GM19351 (cell line): ENCODE measurements around the gene PPM1L.
A peak's percentile ranks its signal among the peaks of the same experiment; 100 is the strongest.

ENCODE experiments used
- ATAC-seq: cut with Tn5 transposase; IDR thresholded peaks from one replicate; pipeline ENCODE4 v1.9.1; 2021; ENCODE audit warnings: mild to moderate bottlenecking, moderate library complexity; ENCODE audit not compliant: unreplicated experiment

The PPM1L gene

DNA sequence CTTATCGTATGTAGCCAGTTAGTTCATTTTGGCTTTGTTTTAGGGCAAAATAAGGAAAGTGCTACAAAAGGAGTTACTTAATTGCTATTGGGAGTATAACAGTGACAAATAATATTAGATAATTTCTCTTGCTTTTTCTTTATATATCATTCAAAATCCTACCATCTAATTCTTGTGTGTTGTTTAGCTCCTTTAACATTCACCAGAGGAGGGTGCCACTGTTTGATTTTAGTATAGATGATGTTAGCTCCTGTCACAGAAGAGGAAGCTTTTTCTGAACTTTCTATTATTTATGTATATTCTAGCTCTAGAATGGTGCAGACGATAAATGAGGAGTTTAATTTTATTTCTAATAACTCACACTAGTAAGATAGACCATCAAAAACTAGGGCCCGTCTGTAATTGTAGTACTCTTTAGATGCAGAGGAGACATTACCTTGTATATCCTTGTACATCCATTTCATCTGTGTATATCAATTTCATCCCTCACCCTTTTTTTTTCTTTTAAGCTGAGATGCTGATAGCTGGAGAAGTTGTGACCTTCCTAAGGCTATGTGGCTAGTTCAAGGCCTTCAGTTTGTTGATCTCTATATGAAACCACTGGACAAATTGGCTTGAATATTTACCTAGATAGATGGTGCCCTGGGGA, 3.0 kb downstream of the PPM1L start:
- ATAC-seq, result no peak

DNA sequence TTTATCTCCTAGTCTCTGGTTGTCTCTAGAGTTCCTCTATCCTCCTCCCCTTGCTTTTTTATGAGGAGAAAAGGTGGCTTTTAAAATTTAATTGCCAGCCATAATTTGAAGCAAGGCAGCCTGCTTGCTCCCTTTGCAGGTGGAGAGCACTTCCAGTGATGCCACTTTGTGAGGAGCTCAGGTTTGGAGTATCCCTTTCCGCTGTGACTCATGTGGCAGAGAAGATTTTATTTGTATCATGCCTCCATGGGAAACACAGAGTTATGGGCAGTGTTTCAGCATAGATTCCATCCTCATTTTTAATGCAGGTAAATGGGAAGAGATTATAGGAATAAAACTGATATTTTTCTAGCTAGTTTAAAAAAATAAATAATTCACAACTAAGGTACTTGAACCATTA, 7.0 kb downstream of the PPM1L start:
- ATAC-seq, result no peak

DNA sequence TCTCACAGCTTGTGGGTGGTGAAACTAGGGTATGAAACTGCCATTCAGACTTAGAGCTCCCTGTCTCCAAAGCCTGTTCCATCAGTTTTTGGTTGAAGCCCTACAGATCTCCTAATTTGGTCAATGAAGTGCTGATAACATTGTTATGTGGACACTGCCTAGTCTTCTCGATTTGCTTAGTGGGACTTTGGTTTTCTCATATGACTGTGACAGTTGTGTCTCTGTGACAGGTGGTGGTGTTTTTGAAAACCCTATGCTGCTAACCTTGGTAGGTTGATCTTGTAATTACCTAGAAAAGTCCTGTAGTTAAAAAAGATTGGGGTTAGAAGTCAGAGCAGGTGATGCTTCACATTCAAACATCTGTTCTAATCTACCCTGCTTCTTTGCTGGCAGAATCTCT, 9.2 kb downstream of the PPM1L start:
- ATAC-seq, result no peak

DNA sequence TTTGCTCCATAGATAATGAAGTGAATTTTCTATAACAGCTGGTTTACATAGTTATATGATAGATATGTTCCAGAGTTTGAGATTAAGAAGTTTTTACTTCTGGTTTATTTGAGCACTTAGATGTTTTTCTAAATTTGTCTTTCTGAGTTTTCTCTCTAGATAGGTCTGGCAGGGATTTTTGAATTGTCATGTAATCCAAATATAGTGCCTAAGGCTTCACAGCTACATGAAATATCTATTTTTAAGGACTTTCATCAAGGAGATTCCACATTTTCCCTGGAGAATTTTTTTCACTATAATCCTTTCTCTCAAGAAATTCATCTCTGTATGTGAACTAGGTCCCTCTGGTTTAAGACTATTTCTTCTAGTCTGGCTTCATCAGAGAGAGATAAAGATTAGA, 12.0 kb downstream of the PPM1L start:
- ATAC-seq, result no peak

DNA sequence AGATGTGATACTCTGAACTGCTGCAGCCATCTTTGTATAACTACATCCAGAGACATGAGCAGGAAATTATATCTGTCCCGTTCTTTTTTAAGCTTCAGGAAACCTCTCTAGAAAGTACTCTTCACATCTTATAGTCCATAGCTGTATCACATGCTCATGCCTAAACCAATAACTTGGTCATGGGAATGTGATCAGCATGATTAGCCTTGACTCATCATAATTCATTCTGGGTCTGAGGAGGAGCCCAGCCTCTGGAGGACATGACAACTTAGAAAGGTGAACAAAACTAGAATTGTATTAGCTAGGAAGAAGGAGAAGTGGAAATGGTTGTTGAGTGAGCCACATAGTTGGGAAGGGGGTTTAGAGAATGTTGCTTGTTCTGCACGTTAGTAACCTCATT, 12.9 kb downstream of the PPM1L start:
- ATAC-seq, result no peak

DNA sequence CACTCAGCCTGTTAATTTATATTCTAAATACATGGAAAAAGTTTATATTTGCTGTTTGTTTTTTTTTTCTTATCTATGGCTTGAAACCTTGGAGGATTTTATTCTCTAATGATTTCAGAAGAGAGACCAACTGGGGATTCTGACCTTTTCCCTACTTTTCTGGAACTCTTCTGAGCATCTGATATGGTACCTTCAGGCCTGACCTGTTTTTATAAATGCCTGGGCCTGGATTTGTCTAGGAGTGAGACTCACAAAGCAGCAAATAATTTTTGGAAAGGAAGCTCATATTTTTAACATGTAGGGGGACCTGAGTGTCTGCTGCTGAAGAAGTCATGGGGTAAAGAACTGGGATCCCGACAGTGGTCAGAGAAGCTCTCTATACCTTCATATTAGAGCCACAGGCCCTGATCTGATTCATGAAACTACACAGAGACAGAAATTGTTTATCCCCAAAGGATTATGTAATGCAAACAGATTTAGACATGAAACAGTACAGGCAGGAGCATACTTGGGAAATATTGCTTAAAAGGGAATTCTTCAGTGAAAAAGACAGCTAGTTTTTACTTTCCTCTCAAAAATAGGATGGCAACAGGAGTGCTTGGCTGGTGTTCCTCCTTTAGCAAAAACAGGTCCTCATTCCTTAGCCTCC, 15.9 kb downstream of the PPM1L start:
- ATAC-seq, result no peak

DNA sequence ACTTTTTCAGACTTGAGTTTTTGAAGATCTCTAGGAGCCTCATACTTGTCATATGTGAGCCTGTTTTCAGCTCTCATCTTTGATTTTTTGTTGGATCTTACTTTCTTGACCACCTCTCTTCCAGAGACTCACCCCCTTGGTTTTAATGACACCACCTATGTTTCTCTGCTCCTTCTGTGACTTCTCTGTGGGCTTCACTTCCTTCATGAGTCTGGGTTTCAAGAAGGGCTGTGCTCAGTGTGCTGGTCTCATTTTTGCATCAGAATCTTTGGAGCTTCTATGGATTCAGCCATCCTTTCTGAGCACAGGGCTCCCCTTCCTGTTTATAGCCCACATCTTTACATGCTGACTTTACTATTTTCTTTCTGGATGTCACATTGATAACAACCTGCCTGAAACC, 17.7 kb downstream of the PPM1L start:
- no peak for ATAC-seq

DNA sequence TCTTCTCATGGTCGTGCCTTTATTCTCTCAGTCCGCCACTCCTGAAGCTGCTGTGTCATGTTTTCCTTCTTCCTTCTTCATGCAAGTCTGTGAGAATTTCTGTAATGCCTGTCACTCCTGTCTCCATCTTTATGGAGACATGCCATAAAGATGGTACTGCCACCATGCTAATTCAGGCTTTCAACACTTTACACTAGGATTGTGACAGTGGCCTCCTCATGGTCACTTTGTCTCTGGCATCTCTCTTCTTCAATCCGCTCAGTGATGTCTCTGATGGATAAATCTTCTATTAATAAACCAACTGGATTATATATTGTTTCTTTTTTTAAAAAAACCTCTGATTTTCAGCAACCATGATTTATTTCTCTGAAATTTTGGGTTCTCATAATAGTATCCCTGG, 18.1 kb downstream of the PPM1L start:
- no peak for ATAC-seq

DNA sequence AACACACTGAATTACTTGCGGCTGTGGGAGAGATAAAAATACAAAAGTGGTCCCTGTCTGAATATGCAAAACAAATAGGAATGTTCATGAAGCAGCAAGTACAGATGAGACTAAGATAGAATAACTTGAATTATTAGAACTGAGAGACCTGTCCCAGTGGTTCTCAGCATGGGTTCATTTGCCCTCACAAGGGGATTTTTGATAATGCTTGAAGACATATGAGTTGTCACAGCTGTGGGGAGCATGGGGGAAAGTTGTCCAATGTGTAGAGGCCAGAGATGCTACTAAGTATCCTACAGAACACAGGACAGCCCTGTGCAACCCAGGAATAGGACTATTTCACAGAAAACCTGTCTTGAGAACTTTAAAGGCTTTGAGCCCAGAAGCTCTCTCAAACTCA, 22.4 kb downstream of the PPM1L start:
- ATAC-seq, result no peak

DNA sequence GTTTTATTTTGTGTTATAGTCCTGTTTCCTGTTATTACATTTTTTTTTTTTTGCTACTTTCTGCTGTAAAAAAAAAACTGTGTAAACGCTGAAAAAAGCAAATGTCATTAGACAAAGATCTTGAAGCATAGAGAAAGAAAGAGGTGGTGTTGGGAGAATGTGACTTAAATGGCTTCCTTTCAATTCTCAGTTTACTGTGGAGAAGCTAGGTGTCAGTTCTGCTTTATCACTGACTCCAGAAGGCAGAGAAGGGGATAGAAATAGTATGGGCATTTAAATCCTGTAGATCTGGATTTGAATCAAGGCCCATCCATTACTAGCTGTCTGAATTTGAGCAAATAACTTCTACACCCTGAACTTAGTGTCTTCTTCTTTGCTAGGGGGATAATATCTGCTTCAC, 23.0 kb downstream of the PPM1L start:
- ATAC-seq, result no peak

DNA sequence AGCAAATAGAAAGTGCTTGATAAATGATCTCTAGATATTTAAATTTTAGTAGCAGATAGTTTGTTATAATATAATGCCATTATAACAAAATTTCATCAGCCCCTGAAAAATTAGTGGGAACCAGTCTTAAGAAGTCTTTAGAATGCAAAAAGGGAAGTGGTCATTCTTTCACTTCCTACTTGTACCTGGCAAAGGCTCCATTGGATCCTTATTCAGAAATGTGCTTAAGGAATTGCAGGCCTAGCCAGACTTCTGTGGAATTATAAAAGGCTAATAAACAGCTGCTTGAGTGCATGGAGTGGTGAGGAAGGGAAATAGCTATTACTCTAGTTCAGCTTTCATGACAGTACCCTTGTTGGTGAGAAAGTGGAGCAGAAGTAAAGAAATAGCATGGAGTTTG, 24.2 kb downstream of the PPM1L start:
- ATAC-seq, result no peak

DNA sequence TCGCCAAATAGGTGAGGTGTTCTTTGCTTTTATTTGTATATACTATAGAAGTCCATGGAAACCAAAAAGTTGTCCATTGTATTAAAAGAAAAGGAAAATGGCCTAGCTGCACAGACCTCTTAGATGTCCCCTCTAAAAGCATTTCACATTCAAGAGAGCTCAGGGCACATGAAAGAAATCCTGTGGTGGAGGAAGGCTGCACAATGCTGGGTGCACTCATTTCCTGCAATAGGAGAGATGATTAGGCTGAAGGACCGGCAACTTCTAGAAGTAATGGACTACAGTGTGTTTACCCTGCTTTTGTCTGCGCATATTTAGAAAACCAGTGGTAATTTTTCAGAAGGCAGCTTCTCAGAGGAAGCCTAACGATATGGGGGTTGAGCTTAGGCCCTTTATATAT, 25.4 kb downstream of the PPM1L start:
- ATAC-seq, result no peak

DNA sequence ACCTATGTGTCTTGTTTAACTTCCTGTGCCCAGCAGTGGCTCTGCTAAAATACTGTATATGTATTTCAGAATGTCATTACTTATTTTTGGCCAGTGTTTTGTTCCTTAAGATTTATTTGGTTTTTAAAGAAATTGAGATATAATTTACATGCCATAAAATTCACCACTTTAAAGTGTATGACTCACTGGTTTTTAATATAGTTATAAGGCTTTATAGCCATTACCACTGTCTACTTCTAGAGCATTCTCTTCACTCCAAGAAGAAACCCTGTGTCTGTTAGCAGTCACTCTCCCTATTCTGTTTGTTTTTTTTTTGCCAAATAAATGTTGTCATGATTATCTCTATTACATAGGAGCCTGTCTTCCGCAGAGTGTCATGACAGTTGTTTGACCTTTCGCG, 25.8 kb downstream of the PPM1L start:
- ATAC-seq, result no peak

DNA sequence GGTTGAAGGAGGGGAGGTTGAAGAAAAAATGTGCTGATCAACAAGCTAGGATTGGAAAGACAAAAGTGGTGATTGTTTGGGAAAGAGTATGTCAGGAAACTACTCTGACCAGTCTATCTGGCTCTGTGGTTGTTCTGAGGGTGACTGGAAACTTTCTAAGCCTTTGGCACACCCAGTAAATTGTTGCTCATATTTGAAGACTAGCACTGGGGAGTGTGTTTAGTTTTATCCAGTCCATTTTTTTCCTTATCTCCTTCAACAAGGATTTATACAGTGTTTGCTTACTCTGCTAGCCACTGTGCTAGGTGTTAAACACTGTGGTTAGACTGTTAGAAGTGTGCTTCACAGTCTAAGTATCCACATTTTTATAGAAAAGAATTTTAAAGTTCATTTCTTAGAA, 28.8 kb downstream of the PPM1L start:
- ATAC-seq, result no peak

DNA sequence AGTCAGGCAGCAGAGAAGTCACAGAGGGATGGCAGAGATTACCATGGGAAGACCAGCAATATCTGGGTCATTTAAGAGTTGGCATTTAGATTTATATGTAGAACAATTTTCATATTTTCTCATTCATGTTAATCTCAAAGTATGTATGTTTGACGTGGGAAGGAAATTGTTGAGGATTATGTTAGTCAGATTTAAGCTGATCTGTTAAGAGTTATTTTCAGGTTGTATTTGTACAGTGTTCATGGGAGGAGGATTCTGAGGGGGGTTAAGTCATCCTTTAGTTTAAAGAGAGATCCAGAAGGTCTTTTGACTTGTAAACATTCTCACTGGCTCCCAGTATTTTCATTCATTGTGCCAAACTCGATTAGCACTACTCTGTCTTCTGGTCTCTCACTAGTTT, 34.7 kb downstream of the PPM1L start:
- ATAC-seq, result no peak

DNA sequence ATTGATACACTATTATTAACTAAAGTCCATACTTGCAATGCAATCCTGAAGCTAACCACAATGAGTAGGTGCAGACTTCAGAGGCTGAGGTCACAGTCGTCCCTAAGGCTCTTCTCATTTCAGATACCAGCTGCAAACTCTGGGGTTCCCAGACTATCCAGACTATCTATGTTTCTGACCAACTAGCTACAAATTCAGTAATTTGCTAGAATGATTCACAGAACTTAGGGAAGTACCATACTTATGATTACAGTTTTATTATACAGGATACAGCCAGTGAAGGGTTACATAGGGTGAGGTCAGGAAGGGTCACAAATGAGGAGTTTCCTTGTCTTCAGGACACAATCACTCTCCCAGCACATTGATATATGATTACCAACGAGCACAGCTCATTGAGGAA, 36.5 kb downstream of the PPM1L start:
- ATAC-seq, result no peak

DNA sequence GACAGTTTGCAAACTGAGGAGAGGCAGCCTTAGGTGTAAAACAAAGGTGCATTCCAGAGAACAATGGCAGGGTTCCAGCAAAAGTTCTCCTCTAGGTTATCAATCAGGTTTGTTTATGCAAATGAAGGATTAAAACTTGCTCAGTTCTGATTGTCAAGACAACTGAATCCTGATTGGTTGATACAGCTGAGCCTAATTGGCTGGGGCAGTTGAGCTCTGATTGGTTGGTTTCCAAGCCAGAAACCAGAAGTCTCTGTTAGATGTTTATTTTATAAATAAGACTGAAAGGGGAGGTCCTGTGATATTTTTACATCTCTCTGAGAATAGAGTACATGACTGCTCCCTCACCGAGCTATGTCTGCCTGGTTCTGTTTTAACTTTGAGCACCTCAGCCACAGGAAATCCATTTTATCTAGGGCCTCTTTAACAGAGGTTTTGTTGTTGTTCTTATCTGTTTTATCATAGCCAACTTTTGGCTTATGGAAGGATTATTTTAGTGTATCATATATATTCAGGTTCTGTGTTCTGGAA, 37.8 kb downstream of the PPM1L start:
- no peak for ATAC-seq

DNA sequence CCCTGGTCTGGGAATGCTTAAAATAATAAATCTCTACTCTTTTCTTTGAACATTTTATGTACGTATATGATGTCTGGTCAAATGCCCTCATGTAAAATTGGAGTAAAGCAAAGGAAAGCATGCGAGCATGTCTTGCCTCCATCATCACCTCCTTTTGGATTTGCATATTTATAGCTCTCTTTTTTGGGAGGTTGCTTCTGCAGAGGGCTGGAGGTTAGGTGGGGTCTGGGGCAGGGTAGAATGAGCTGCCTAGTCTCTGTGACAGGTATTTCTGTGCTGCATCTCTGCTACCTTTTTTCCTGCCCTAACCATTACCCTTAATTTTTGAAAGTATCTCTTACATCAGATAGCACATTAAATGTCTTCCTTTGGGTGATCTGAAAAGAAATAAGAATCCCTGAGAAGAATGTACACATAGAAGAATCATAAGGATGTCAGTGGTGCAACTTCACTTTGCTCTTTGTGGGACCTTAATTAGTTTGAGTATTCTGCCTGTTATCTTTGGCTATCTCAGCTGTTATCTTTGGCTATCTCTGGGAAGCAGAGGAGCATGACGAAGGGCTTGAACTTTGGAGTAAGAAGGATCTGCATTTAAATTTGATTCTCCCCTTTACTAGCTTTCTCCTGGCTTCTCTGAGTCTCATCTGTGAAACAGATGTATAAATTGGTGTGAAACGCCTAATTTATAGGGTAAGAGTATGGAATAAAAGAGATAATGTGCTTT, 40.2 kb downstream of the PPM1L start:
- no peak for ATAC-seq

DNA sequence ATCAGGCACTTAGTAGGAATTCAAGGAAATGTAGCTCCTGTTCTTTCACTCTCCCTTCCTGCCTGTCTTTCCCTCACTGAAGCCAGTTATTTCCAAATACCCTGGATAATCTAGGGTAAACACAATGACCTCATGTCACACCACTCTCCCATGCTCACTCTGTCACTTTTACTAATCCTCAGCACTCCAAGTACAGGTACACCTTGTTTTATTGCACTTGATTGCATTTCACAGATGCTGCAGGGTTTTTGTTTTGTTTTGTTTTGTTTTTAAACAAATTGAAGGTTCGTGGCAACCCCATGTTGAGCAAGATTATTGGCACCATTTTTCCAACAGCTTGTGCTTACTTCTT, 40.8 kb downstream of the PPM1L start:
- no peak for ATAC-seq

DNA sequence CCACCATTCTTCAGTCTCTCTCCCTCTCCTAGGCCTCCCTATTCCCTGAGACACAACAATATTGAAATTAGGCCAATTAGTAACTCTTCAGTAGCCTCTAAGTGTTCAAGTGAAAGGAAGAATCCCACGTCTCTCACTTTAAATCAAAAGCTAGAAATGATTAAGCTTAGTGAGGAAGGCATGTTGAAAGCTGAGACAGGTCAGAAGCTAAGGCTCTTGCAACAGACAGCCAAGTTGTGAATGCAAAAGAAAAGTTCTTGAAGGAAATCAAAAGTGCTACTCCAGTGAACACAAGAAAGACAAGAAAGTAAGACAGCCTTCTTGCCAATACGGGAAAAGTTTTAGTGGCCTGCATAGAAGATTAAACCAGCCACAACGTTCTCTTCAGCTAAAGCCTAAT, 41.3 kb downstream of the PPM1L start:
- no peak for ATAC-seq

DNA sequence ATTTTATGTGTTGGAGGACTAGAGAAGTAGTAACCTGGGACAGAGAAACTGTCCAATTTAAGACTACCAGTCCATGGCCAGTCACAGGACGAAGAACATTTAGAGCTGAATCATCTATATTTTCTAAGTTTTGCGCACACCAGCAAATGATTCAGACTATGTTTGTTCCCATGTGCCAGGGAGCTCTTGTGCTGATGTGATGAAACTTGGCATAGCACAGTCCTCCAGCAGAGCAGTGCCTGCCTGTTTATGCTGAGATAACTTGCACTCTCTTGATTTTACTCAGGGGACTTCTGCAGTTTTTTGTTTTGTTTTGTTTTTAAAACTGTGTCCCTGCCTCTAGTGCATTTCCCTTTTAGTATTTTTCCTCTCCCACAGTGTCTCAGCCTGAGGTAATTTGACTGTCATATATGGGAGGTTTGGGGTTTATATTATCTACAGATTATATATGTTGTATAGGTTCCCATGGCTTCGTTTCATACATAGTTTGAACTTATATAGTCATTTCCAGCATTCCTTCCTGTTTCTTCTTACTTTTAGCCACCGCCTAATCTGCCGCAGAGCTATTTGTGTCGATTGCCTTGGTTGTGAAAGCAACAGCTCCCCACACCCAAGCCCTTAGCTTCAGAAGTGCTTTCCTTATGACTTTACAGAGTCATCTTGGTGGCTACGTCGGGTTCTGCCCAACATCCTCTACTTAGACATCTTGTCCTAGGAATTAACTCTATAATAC, 45.5 kb downstream of the PPM1L start:
- ATAC-seq, result peak; percentile 93

DNA sequence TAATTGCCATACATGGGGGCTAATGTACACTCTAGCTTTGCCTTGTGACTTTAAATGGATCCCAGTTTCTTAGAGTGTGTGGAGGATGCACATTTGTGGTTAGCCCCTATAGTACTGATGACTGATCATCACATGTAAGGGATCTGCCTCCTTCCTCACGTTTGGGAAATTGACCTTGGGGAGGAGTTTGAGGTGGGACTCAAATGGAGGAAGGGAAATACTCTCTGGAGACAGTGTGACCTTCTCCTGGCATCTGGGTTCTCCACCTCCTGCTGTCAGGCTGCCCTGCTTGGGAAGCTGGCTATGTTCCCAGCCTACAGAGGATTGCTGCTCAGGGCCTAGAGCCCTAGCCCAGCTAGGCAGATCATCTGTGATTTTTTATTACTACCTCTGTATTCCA, 48.7 kb downstream of the PPM1L start:
- ATAC-seq, result no peak
